Vagina (tissue), 2 donors: ENCODE data around the gene TMEM161B.

Experiments
- CTCF ChIP-seq, 3 experiments: fragments of 450-650 bp in 2 of 3; fragments of 200-600 bp in 1 of 3; sonication (generic) in 1 of 3; IDR thresholded peaks; one replicate each; pipeline ENCODE4 v1.5.1; 2017 to 2019; ENCODE audit warnings: antibody characterized with exemption in 3 of 3, mild to moderate bottlenecking in 2 of 3, moderate library complexity in 2 of 3
- POLR2AphosphoS5 ChIP-seq, 2 donors: sonication (generic); formaldehyde crosslinking; IDR thresholded peaks; one replicate each; pipeline ENCODE4 v1.9.0; 2017; ENCODE audit warnings: antibody characterized with exemption in 2 of 2, mild to moderate bottlenecking in 2 of 2, low read depth in 1 of 2; ENCODE audit not compliant: insufficient read depth in 1 of 2

GRCh38 chr5:88262116-88262515, 6.5 kb downstream of the TMEM161B start:
- no peak for TF ChIP-seq CTCF (IDR thresholded peaks at IDR 0.05)
- no peak for TF ChIP-seq POLR2AphosphoS5 (IDR thresholded peaks at IDR 0.05; ENCODE audit: insufficient read depth in 1 of 2, low read depth in 1 of 2)
